G401 (cell line): ENCODE results near the gene SPINK9. TPM values are rescaled to one million over a fixed set of nuclear protein-coding genes. Genes with fewer than 3 reads are reported as not detected.

Experiments
- DNase-seq: peaks from one replicate; pipeline ENCODE4 v3.0.0-alpha.2; 2015; ENCODE audit warnings: low spot score
- in situ Hi-C: cut with HindIII; loops from 2 replicates; pipeline ENCODE4 v1.10.0; 2016; ENCODE audit warnings: low sequenced_read_pairs, mixed read lengths
- total RNA-seq: library from RNA; depleted of rRNA; stranded (reverse); fragments of >200 nt; shearing (Covaris generic); gene quantifications from 2 replicates; pipeline ENCODE4 v1.2.3, GENCODE V29; 2014

The SPINK9 gene
- total RNA-seq, 1 experiment from 2014 or later = not detected

GRCh38 chr5:148352696-148353095 is 17.3 kb downstream of the SPINK9 start:
- in situ Hi-C loops = no loop called here
- DNase-seq = no peak

- in situ Hi-C loops = no loop called here
- no peak for DNase-seq
These were observed 18.3 kb downstream of the SPINK9 start for GRCh38 chr5:148353634-148354033.

- DNase-seq = no peak
- in situ Hi-C loops = no loop called here
These were observed 29.0 kb downstream of the SPINK9 start for GRCh38 chr5:148364343-148364742.

GRCh38 chr5:148368299-148368698 is 32.9 kb downstream of the SPINK9 start:
- no peak for DNase-seq
- in situ Hi-C loops = no loop called here

GRCh38 chr5:148372166-148372725 is 36.9 kb downstream of the SPINK9 start:
- DNase-seq = no peak
- in situ Hi-C loops = no loop called here

GRCh38 chr5:148372893-148373292 is 37.5 kb downstream of the SPINK9 start:
- in situ Hi-C loops = no loop called here
- DNase-seq = no peak

- DNase-seq = peak; percentile 45
- in situ Hi-C loops = no loop called here
These were observed 39.5 kb downstream of the SPINK9 start for GRCh38 chr5:148374690-148375360.

GRCh38 chr5:148376198-148376597 is 40.8 kb downstream of the SPINK9 start:
- in situ Hi-C loops = no loop called here
- DNase-seq = no peak

GRCh38 chr5:148378670-148379069 is 43.3 kb downstream of the SPINK9 start:
- in situ Hi-C loops = no loop called here
- DNase-seq = no peak

GRCh38 chr5:148379340-148379739 is 44.0 kb downstream of the SPINK9 start:
- in situ Hi-C loops = no loop called here

GRCh38 chr5:148381906-148382305 is 46.5 kb downstream of the SPINK9 start:
- in situ Hi-C loops = no loop called here
- DNase-seq = peak; percentile 3

More at GRCh38 chr5:148379340-148379739, 44.0 kb downstream of the SPINK9 start:
- DNase-seq = no peak

- in situ Hi-C loops = no loop called here
- peak; percentile 59 for DNase-seq
These were observed 47.6 kb downstream of the SPINK9 start for GRCh38 chr5:148382961-148383360.

- DNase-seq = peak; percentile 99
- in situ Hi-C loops = no loop called here
These were observed 48.4 kb downstream of the SPINK9 start, which contains the start of gene FBXO38 for GRCh38 chr5:148383564-148384379. Gene FBXO38, plus strand, starts transcription at chr5:148383958. Its CDS starts 10,819 bp downstream, at chr5:148394777.

GRCh38 chr5:148384380-148384737 is 49.0 kb downstream of the SPINK9 start:
- in situ Hi-C loops = no loop called here
- DNase-seq = no peak

GRCh38 chr5:148385094-148385493 is 49.7 kb downstream of the SPINK9 start:
- no peak for DNase-seq
- in situ Hi-C loops = no loop called here

GRCh38 chr5:148386041-148386440 is 50.7 kb downstream of the SPINK9 start:
- DNase-seq = no peak
- in situ Hi-C loops = no loop called here

GRCh38 chr5:148387325-148387724 is 52.0 kb downstream of the SPINK9 start:
- in situ Hi-C loops = no loop called here
- no peak for DNase-seq

GRCh38 chr5:148388696-148389095 is 53.3 kb downstream of the SPINK9 start:
- no peak for DNase-seq
- in situ Hi-C loops = no loop called here
